Smooth muscle cell (in vitro differentiated cells): ENCODE data around the gene GPLD1. TPM values are rescaled to one million over a fixed set of nuclear protein-coding genes. Genes with fewer than 3 reads are reported as not detected.
"Not testable (repeated sequence)": the region's sequence is repeated elsewhere in the genome, so short reads cannot be mapped to it uniquely, and the experiment has no call there.

Source experiments
- DNase-seq: peaks from one replicate; lab custom pipeline; 2025; ENCODE audit not compliant: unreplicated experiment; lab: John Stamatoyannopoulos, UW
- H2AFZ ChIP-seq: fragments of 200-600 bp; sonication (generic); 2 replicates; pipeline ENCODE4 v1.6.0; 2016; ENCODE audit warnings: antibody characterized with exemption, low read depth, mild to moderate bottlenecking
- H3F3A ChIP-seq: fragments of 200-600 bp; sonication (generic); 2 replicates; pipeline ENCODE4 v1.6.0; 2017; ENCODE audit warnings: antibody characterized with exemption, low read depth
- H3K27ac ChIP-seq: fragments of 200-600 bp; sonication (generic); 2 replicates; pipeline ENCODE4 v1.5.1; 2016; ENCODE audit warnings: low read depth, mild to moderate bottlenecking
- H3K27me3 ChIP-seq: fragments of 200-600 bp; sonication (generic); 2 replicates; pipeline ENCODE4 v1.6.1; 2016; ENCODE audit warnings: low read depth, mild to moderate bottlenecking
- H3K36me3 ChIP-seq: fragments of 200-600 bp; sonication (generic); 2 replicates; pipeline ENCODE4 v1.5.1; 2016; ENCODE audit warnings: low read depth
- H3K4me1 ChIP-seq: fragments of 200-600 bp; sonication (generic); 2 replicates; pipeline ENCODE4 v1.5.1; 2016; ENCODE audit warnings: low read depth
- H3K4me2 ChIP-seq: fragments of 200-600 bp; sonication (generic); 2 replicates; pipeline ENCODE4 v1.6.0; 2016; ENCODE audit warnings: mild to moderate bottlenecking
- H3K4me3 ChIP-seq: fragments of 200-600 bp; sonication (generic); 2 replicates; pipeline ENCODE4 v1.5.1; 2016; ENCODE audit warnings: mild to moderate bottlenecking
- H3K79me2 ChIP-seq: fragments of 200-600 bp; sonication (generic); 2 replicates; pipeline ENCODE4 v1.6.0; 2016; ENCODE audit warnings: low read depth, mild to moderate bottlenecking
- H3K9ac ChIP-seq: fragments of 200-600 bp; sonication (generic); 2 replicates; pipeline ENCODE4 v1.6.0; 2016; ENCODE audit warnings: low read depth
- H3K9me3 ChIP-seq: fragments of 200-600 bp; sonication (generic); replicated peaks from 2 replicates; pipeline ENCODE4 v1.5.1; 2016; ENCODE audit warnings: low read depth
- H4K20me1 ChIP-seq: fragments of 200-600 bp; sonication (generic); 2 replicates; pipeline ENCODE4 v1.6.0; 2016; ENCODE audit warnings: low read depth
- CTCF ChIP-seq: fragments of 200-600 bp; sonication (generic); IDR thresholded peaks from 2 replicates; pipeline ENCODE4 v1.5.1; 2017; ENCODE audit warnings: borderline replicate concordance, mild to moderate bottlenecking, antibody characterized with exemption; ENCODE audit not compliant: insufficient read depth, poor library complexity, severe bottlenecking
- WGBS: methylation state at CpG from one replicate; pipeline ENCODE4 v1.1.7; 2016; ENCODE audit warnings: low lambda C conversion rate; 5-methylcytosine and 5-hydroxymethylcytosine counted together
- polyA plus RNA-seq: library from polyadenylated mRNA; unstranded; fragments of >200 nt; fragmentation: Nextera tagmentation; extraction: Ambion mirVana; gene quantifications from 2 replicates; pipeline ENCODE4 v1.2.1, GENCODE V29; 2016
- total RNA-seq: library from RNA; depleted of rRNA; stranded (reverse); fragments of >200 nt; gene quantifications from 2 replicates; pipeline ENCODE4 v1.2.3, GENCODE V29; 2014

Gene GPLD1
- total and polyA plus RNA-seq, 2 experiments from 2014 or later: 0.13 to 0.14 TPM

- DNase-seq: no peak
- Histone ChIP-seq H4K20me1 (no peaks in the 10 kb centered on the region), H3K9ac (no peak overlapping the region), H3K79me2 (no peaks in the 10 kb centered on the region), H3K9me3 (no peaks in the 10 kb centered on the region), H2AFZ (no peak overlapping the region), H3K27ac (no peak overlapping the region), H3F3A (no peaks in the 10 kb centered on the region), H3K4me2 (no peak overlapping the region), H3K4me1 (no peaks in the 10 kb centered on the region), H3K4me3 (no peak overlapping the region), H3K27me3 (no peaks in the 10 kb centered on the region), H3K36me3 (peaks cover 52% of the 10 kb centered on the region)
- TF ChIP-seq CTCF: no peak
These were observed 69.9 kb downstream of the GPLD1 start for GRCh38 chr6:24419526-24419925.

GRCh38 chr6:24415753-24416152 lies 73.6 kb downstream of the GPLD1 start:
- Histone ChIP-seq H3F3A (no peaks in the 10 kb centered on the region), H3K36me3 (peaks cover 20% of the 10 kb centered on the region)
- WGBS: 97% methylated on average over 4 of the region's 4 CpGs

GRCh38 chr6:24414531-24414930 lies 74.8 kb downstream of the GPLD1 start:
- H3K4me1 ChIP-seq, H3K27ac ChIP-seq, H3K4me2 ChIP-seq, H3K4me3 ChIP-seq, H3K79me2 ChIP-seq, DNase-seq, H3K9ac ChIP-seq, H3F3A ChIP-seq, H4K20me1 ChIP-seq, H3K9me3 ChIP-seq, H2AFZ ChIP-seq, H3K27me3 ChIP-seq: not testable (repeated sequence)
- WGBS: 98% methylated on average over 15 of the region's 15 CpGs
- peaks cover 15% of the 10 kb centered on the region for H3K36me3 ChIP-seq

More at GRCh38 chr6:24415753-24416152, 73.6 kb downstream of the GPLD1 start:
- Histone ChIP-seq H3K4me3 (no peak overlapping the region), H3K27me3 (no peaks in the 10 kb centered on the region), H4K20me1 (peaks cover 3% of the 10 kb centered on the region), H3K4me2 (no peak overlapping the region), H2AFZ (no peak overlapping the region), H3K9me3 (no peaks in the 10 kb centered on the region), H3K9ac (no peak overlapping the region), H3K79me2 (no peaks in the 10 kb centered on the region), H3K4me1 (no peaks in the 10 kb centered on the region), H3K27ac (no peak overlapping the region)
- TF ChIP-seq CTCF: no peak
- DNase-seq: no peak

DNA sequence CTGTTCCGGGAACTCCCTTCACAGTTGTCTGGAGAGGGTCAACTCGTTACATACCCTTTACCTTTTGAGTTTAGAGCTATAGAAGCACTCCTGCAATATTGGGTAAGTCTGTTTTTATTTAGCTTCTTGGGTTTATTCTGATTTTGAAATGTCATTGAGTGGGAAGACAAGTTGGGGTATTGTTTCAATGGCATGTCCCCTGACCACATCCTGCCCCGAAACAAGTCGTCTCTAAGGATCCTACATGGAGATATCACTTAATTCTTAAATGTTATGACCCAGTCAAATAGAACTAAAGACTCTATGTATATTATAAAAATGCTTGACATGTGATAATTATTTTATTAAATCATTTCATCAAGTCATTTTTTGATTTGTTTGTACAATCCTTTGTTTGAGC lies 77.1 kb downstream of the GPLD1 start:
- H3K36me3 ChIP-seq: peaks cover 30% of the 10 kb centered on the region
- 95% methylated on average over 4 of the region's 4 CpGs for WGBS
- peaks cover 28% of the 10 kb centered on the region for H4K20me1 ChIP-seq

More for the DNA sequence above, 77.1 kb downstream of the GPLD1 start:
- H3K4me2 ChIP-seq: no peak overlapping the region
- H3K27ac ChIP-seq: no peak overlapping the region
- no peak overlapping the region for H2AFZ ChIP-seq
- no peaks in the 10 kb centered on the region for H3K27me3 ChIP-seq
- no peak for DNase-seq
- TF ChIP-seq CTCF: no peak
- H3K9ac ChIP-seq: no peak overlapping the region
- H3K79me2 ChIP-seq: no peaks in the 10 kb centered on the region
- H3F3A ChIP-seq: no peaks in the 10 kb centered on the region
- no peaks in the 10 kb centered on the region for H3K4me1 ChIP-seq
- no peak overlapping the region for H3K4me3 ChIP-seq
- H3K9me3 ChIP-seq: no peaks in the 10 kb centered on the region
